Body of pancreas (tissue), 4 donors: ENCODE data around the gene CALCOCO1. TPM values are rescaled to one million over a fixed set of nuclear protein-coding genes. Genes with fewer than 3 reads are reported as not detected.
"Not testable (repeated sequence)": the region's sequence is repeated elsewhere in the genome, so short reads cannot be mapped to it uniquely, and the experiment has no call there.

Source experiments
- ATAC-seq: fragments of 150-250 bp; one replicate; pipeline ENCODE4 v1.9.1; 2016
- DNase-seq, 4 donors: peaks; one replicate each; pipeline ENCODE4 v3.0.0-alpha.2; 2019
- H3K27ac ChIP-seq, 4 donors: fragments of 200-600 bp; sonication (generic); 1 replicate in 3 of 4; 2 replicates in 1 of 4; pipeline versions ENCODE4 v1.5.1 to v1.6.1; 2016 to 2019; ENCODE audit warnings: mild to moderate bottlenecking in 1 of 4, mixed read lengths in 1 of 4, moderate library complexity in 1 of 4
- H3K27me3 ChIP-seq, 2 donors: fragments of 200-600 bp; sonication (generic); one replicate each; pipeline ENCODE4 v1.6.0; 2016; ENCODE audit warnings: mild to moderate bottlenecking in 1 of 2
- H3K36me3 ChIP-seq, 2 donors: fragments of 200-600 bp; sonication (generic); replicated peaks in 1 of 2; 2 replicates each; pipeline ENCODE4 v1.5.1; 2016; ENCODE audit warnings: low read depth in 2 of 2; ENCODE audit not compliant: insufficient read depth in 1 of 2
- H3K4me1 ChIP-seq: fragments of 200-600 bp; sonication (generic); one replicate; pipeline ENCODE4 v1.6.0; 2016
- H3K4me3 ChIP-seq, 2 donors: fragments of 200-600 bp; sonication (generic); 1 replicate in 1 of 2; 2 replicates in 1 of 2; pipeline ENCODE4 v1.5.1; 2016 to 2019
- H3K9me3 ChIP-seq, 3 donors: fragments of 200-600 bp; sonication (generic); 1 replicate in 2 of 3; 2 replicates in 1 of 3; pipeline ENCODE4 v1.5.1; 2016
- POLR2A ChIP-seq, 3 donors: fragments of 450-650 bp; IDR thresholded peaks; one replicate each; pipeline ENCODE4 v1.6.1; 2016; ENCODE audit warnings: antibody characterized with exemption in 3 of 3, mild to moderate bottlenecking in 2 of 3
- WGBS, 2 donors: methylation state at CpG; one replicate each; pipeline ENCODE4 v1.1.5; 2017; 5-methylcytosine and 5-hydroxymethylcytosine counted together
- intact Hi-C: fragments of 100-400 bp; cut with DNase I; formaldehyde crosslinking; loops from one replicate; pipeline ENCODE4 v1.15.1; 2023
- total RNA-seq, 2 donors: library from RNA; depleted of rRNA; stranded (reverse); fragments of >200 nt; gene quantifications; one replicate each; pipeline ENCODE4 v1.1.0, GENCODE V29; 2016
- TF ChIP-seq, protein P1 (sequence below), 7 experiments: fragments of 450-650 bp in 4 of 7; fragments of 200-600 bp in 3 of 7; sonication (generic) in 3 of 7; IDR thresholded peaks; one replicate each; pipeline ENCODE4 v1.5.1; 2016 to 2019; ENCODE audit warnings: antibody characterized with exemption in 7 of 7

CALCOCO1 gene
- total RNA-seq, 2 donors from 2014 or later, result 109 to 153 TPM

GRCh38 chr12:53725824-53726223 is 1.4 kb downstream of the CALCOCO1 start:
- peaks cover 11 to 23% of the 10 kb centered on the region in 2 donors for H3K36me3 ChIP-seq
- H3K4me1 ChIP-seq, result peaks cover 12% of the 10 kb centered on the region
- 31 to 44% methylated on average over 4 of the region's 4 CpGs for WGBS, 2 donors

GRCh38 chr12:53722450-53723041 is 4.7 kb downstream of the CALCOCO1 start:
- H3K27me3 ChIP-seq, result no peaks in the 10 kb centered on the region
- H3K36me3 ChIP-seq, result peaks cover 11 to 27% of the 10 kb centered on the region in 2 donors
- no peaks in the 10 kb centered on the region for H3K9me3 ChIP-seq
- DNase-seq (no peak), ATAC-seq (no peak)
- intact Hi-C loops, result no loop called here
- no peak overlapping the region for H3K27ac ChIP-seq
- no peak for TF ChIP-seq POLR2A (IDR thresholded peaks at IDR 0.05)
- TF ChIP-seq, protein P1, sequence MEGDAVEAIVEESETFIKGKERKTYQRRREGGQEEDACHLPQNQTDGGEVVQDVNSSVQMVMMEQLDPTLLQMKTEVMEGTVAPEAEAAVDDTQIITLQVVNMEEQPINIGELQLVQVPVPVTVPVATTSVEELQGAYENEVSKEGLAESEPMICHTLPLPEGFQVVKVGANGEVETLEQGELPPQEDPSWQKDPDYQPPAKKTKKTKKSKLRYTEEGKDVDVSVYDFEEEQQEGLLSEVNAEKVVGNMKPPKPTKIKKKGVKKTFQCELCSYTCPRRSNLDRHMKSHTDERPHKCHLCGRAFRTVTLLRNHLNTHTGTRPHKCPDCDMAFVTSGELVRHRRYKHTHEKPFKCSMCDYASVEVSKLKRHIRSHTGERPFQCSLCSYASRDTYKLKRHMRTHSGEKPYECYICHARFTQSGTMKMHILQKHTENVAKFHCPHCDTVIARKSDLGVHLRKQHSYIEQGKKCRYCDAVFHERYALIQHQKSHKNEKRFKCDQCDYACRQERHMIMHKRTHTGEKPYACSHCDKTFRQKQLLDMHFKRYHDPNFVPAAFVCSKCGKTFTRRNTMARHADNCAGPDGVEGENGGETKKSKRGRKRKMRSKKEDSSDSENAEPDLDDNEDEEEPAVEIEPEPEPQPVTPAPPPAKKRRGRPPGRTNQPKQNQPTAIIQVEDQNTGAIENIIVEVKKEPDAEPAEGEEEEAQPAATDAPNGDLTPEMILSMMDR (IDR thresholded peaks at IDR 0.05), result no peak
- 88% methylated on average over 3 of the region's 3 CpGs for WGBS, 2 donors
- H3K4me3 ChIP-seq, result no peak overlapping the region
- peaks cover 12% of the 10 kb centered on the region for H3K4me1 ChIP-seq

More at GRCh38 chr12:53725824-53726223, 1.4 kb downstream of the CALCOCO1 start:
- TF ChIP-seq, protein P1 (IDR thresholded peaks at IDR 0.05), result no peak
- no peak for TF ChIP-seq POLR2A (IDR thresholded peaks at IDR 0.05)
- no peak for DNase-seq
- Histone ChIP-seq H3K4me3 (no peak overlapping the region), H3K27ac (no peak overlapping the region), H3K27me3 (no peaks in the 10 kb centered on the region), H3K9me3 (no peaks in the 10 kb centered on the region)
- no peak for ATAC-seq
- intact Hi-C loops, result no loop called here

GRCh38 chr12:53720946-53721345 is 6.3 kb downstream of the CALCOCO1 start:
- no peak for DNase-seq
- intact Hi-C loops, result no loop called here
- H3K4me3 ChIP-seq, result no peak overlapping the region
- no peaks in the 10 kb centered on the region for H3K9me3 ChIP-seq
- peaks cover 7% of the 10 kb centered on the region for H3K4me1 ChIP-seq
- no peaks in the 10 kb centered on the region for H3K27me3 ChIP-seq
- no peak for ATAC-seq
- TF ChIP-seq POLR2A (IDR thresholded peaks at IDR 0.05), result no peak
- TF ChIP-seq, protein P1 (IDR thresholded peaks at IDR 0.05), result no peak
- H3K27ac ChIP-seq, result no peak overlapping the region
- WGBS, 2 donors, result 91 to 100% methylated on average over 1 of the region's 1 CpG
- H3K36me3 ChIP-seq, result peaks cover 11 to 34% of the 10 kb centered on the region in 2 donors

DNA sequence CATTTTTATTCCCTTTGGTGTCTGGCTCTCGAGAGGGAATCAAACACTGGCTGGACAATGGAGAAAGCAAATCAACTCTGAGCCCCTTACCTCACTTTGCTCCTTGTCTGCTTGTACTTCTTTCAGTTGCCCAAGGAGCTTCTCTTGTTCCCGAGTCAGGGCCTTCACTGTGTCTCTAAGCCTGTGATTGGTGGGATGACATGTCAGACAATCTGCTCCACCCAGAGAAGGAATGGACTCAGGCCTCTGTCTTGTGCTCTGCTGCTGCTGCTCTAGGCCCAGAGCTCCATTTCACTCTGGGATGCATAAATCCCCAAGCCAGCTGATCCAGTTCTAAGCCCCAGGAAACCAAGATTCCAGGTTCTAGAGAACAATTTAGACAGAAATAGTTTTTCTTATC is 7.6 kb downstream of the CALCOCO1 start:
- TF ChIP-seq, protein P1 (IDR thresholded peaks at IDR 0.05), result no peak
- no peak for TF ChIP-seq POLR2A (IDR thresholded peaks at IDR 0.05)
- no peak for ATAC-seq
- Histone ChIP-seq H3K36me3 (peaks cover 9 to 47% of the 10 kb centered on the region in 2 donors), H3K27ac (no peak overlapping the region), H3K4me1 (no peaks in the 10 kb centered on the region), H3K27me3 (no peaks in the 10 kb centered on the region), H3K9me3 (no peaks in the 10 kb centered on the region), H3K4me3 (no peak overlapping the region)
- no peak for DNase-seq
- WGBS, 2 donors, result 83 to 84% methylated on average over 2 of the region's 2 CpGs
- intact Hi-C loops, result no loop called here

DNA sequence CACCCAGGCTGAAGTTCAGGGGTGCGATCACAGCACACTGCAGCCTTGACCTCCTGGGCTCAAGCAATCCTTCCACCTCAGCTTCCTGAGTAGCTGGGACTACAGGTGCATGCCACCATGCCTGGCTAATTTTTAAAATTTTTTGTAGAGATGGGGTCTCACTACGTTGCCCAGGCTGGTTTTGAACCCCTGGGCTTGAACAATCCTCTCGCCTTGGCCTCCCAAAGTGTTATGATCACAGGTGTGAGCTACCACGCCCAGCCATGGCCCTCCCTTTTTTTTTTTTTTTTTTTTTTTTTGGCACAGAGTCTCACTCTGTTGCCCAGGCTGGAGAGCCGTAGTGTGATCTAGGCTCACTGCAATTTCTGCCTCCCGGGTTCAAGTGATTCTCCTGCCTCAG is 8.7 kb downstream of the CALCOCO1 start:
- H3K27ac ChIP-seq, H3K4me1 ChIP-seq, H3K9me3 ChIP-seq, H3K4me3 ChIP-seq, intact Hi-C loops, DNase-seq, ATAC-seq, H3K27me3 ChIP-seq: not testable (repeated sequence)
- 85 to 92% methylated on average over 6 of the region's 6 CpGs for WGBS, 2 donors
- H3K36me3 ChIP-seq, result peaks cover 10 to 50% of the 10 kb centered on the region in 2 donors
